Ishikawa (cell line): ENCODE data around the gene DPM3.

Experiments used
- CEBPB ChIP-seq: IDR thresholded peaks from 2 replicates; pipeline ENCODE4 v1.6.1; 2012
- CREB1 ChIP-seq: IDR thresholded peaks from 2 replicates; pipeline ENCODE4 v1.6.1; 2012; ENCODE audit warnings: low read depth
- EGR1 ChIP-seq: IDR thresholded peaks from 2 replicates; pipeline ENCODE4 v1.6.1; 2012
- EP300 ChIP-seq: IDR thresholded peaks from 2 replicates; pipeline ENCODE4 v1.6.1; 2012; ENCODE audit warnings: borderline replicate concordance
- FOXM1 ChIP-seq: IDR thresholded peaks from 2 replicates; pipeline ENCODE4 v1.6.1; 2012; ENCODE audit warnings: low read depth, borderline replicate concordance
- NFIC ChIP-seq: IDR thresholded peaks from 2 replicates; pipeline ENCODE4 v1.6.1; 2012
- RAD21 ChIP-seq: IDR thresholded peaks from 2 replicates; pipeline ENCODE4 v1.6.1; 2012; ENCODE audit warnings: low read depth
- TAF1 ChIP-seq: IDR thresholded peaks from 2 replicates; pipeline ENCODE4 v1.6.1; 2012; ENCODE audit warnings: low read depth, mild to moderate bottlenecking
- TCF12 ChIP-seq: IDR thresholded peaks from 2 replicates; pipeline ENCODE4 v1.6.1; 2012; ENCODE audit warnings: low read depth
- TEAD4 ChIP-seq: IDR thresholded peaks from 2 replicates; pipeline ENCODE4 v1.6.1; 2012
- YY1 ChIP-seq: IDR thresholded peaks from 2 replicates; pipeline ENCODE4 v1.6.1; 2012; ENCODE audit warnings: low read depth
- ZBTB7A ChIP-seq: IDR thresholded peaks from 2 replicates; pipeline ENCODE4 v1.6.1; 2012; ENCODE audit warnings: low read depth
- TF ChIP-seq, protein P1 (sequence below): IDR thresholded peaks from 2 replicates; pipeline ENCODE4 v1.6.1; 2012; ENCODE audit warnings: low read depth, mild to moderate bottlenecking
- TF ChIP-seq, protein P2 (sequence below): IDR thresholded peaks from 2 replicates; pipeline ENCODE4 v1.6.1; 2012
- TF ChIP-seq, protein P3 (sequence below): IDR thresholded peaks from 2 replicates; pipeline ENCODE4 v1.6.1; 2012

Gene DPM3

DNA sequence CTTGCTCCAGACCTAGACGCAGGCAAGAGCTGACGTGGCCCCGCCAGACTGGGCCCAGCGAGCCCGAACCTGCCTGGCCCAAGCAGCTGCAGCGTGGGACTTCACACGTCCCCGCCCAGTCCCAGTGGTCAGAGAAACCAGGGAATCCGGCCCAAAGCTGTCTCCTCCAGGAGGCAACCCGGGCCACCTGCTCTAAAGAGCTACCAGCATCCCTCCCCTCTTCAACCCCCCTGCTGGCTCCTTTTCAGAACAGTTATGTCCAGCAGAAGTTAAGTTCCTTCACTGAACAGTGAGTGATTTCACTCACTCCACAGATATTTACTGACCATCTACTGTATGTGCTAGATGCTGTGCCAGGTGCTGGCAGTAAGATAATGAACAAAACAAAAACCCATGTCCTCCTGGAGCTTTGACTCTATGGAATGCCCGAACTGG is 14.8 kb downstream of the DPM3 start:
- TF ChIP-seq, protein P1, sequence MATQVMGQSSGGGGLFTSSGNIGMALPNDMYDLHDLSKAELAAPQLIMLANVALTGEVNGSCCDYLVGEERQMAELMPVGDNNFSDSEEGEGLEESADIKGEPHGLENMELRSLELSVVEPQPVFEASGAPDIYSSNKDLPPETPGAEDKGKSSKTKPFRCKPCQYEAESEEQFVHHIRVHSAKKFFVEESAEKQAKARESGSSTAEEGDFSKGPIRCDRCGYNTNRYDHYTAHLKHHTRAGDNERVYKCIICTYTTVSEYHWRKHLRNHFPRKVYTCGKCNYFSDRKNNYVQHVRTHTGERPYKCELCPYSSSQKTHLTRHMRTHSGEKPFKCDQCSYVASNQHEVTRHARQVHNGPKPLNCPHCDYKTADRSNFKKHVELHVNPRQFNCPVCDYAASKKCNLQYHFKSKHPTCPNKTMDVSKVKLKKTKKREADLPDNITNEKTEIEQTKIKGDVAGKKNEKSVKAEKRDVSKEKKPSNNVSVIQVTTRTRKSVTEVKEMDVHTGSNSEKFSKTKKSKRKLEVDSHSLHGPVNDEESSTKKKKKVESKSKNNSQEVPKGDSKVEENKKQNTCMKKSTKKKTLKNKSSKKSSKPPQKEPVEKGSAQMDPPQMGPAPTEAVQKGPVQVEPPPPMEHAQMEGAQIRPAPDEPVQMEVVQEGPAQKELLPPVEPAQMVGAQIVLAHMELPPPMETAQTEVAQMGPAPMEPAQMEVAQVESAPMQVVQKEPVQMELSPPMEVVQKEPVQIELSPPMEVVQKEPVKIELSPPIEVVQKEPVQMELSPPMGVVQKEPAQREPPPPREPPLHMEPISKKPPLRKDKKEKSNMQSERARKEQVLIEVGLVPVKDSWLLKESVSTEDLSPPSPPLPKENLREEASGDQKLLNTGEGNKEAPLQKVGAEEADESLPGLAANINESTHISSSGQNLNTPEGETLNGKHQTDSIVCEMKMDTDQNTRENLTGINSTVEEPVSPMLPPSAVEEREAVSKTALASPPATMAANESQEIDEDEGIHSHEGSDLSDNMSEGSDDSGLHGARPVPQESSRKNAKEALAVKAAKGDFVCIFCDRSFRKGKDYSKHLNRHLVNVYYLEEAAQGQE, result no peak
- TF ChIP-seq FOXM1 (no peak), CEBPB (no peak), EGR1 (no peak), CREB1 (no peak), ZBTB7A (no peak), YY1 (no peak), TCF12 (no peak), NFIC (no peak), TAF1 (no peak), EP300 (no peak), TEAD4 (no peak), RAD21 (no peak)
- TF ChIP-seq, protein P2, sequence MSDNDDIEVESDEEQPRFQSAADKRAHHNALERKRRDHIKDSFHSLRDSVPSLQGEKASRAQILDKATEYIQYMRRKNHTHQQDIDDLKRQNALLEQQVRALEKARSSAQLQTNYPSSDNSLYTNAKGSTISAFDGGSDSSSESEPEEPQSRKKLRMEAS, result no peak
- TF ChIP-seq, protein P3, sequence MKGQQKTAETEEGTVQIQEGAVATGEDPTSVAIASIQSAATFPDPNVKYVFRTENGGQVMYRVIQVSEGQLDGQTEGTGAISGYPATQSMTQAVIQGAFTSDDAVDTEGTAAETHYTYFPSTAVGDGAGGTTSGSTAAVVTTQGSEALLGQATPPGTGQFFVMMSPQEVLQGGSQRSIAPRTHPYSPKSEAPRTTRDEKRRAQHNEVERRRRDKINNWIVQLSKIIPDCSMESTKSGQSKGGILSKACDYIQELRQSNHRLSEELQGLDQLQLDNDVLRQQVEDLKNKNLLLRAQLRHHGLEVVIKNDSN, result no peak

DNA sequence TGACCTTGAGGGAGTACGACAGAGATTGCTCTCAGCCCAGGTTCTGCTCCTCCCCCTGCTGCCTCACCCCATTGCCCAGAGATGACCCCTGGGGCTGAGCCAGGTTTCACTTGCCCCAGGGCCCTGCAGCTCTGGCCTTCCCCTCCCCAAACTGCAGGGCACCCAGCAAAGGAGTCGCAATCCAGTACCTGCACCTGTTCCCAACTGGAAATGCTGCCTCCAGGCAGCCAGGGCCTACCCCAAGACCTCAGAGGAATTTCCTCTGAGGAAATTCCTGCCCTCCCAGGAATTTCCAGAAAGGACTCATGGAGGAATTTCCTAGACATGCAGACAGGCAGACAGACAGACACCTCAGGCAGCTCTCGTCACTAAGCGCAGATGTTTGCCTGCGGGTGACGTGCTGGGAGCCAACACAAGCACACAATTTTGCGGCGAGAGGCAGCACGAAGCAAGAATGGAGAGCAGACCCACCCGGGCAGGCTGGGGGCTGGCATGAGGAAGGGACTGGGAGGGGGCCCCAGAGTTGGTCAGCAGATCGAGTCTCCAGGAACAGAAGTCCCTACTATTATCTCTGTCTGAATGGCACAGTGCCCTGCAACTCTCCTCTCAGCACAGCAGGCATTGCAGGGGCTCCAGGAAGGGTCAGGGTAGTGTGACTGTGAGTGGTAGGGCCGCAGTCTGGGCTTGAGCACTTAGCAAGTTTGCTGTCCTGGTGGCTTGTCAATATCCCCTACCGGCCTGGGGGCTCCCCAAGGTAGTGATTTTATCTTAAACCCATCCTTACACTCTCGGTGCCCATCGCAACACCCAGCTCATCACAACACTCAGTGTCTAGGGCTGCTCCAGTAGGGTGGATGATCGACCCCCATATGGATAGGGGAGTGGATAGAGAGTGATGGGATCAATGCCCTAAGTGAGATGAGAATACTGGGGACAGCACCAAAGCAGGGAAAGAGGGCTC is 15.5 kb downstream of the DPM3 start:
- TF ChIP-seq TEAD4 (no peak), EP300 (no peak), RAD21 (no peak), YY1 (no peak), TCF12 (no peak), TAF1 (no peak)
- TF ChIP-seq, protein P3, result no peak
- TF ChIP-seq, protein P2, result no peak

DNA sequence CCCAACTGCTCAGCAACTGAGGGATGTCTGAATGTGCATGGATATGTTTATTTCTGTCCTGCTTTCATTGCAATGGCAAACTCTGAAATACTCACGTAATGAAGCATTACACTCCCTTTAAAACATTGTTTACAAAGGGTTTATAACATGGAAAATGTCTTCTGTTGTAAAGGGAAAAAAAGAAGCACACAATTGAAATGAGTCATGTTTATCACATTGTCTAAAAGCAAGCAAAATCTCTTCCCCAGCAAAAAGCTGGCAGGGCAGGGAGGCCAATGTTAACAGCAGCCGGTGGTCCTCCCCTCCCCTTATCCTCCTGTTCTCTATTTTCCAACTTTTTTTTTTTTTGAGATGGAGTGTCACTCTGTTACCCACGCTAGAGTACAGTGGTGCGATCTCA is 16.5 kb downstream of the DPM3 start:
- TF ChIP-seq TEAD4 (no peak), TAF1 (no peak), TCF12 (no peak), EP300 (no peak), FOXM1 (no peak), RAD21 (no peak), NFIC (no peak), EGR1 (no peak), YY1 (no peak), CEBPB (no peak), CREB1 (no peak), ZBTB7A (no peak)
- TF ChIP-seq, protein P1, result no peak
- TF ChIP-seq, protein P2, result no peak

DNA sequence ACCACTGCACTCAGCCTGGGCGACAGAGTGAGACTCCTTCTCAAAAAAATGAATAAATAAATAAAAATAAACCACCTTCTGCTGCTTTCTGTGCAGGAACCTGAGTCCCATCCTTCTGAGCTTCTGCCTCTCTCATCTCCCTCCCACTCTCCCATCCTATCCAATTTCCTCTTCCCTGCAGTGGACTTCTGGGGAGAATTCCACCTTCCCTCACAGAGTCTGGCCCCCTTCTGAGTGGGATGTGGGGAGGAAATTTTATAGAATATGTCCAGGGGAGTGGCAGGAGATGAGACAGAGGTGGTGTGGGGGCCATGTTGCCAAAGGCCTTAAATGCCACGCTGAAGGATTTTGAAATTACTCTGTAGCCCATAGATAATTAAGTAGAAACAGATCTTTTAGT is 18.0 kb downstream of the DPM3 start:
- TF ChIP-seq TEAD4 (no peak), FOXM1 (no peak), RAD21 (no peak), EP300 (no peak), TCF12 (no peak), ZBTB7A (no peak), CREB1 (no peak), TAF1 (no peak), CEBPB (no peak), EGR1 (no peak), YY1 (no peak), NFIC (no peak)
- TF ChIP-seq, protein P1, result no peak
- TF ChIP-seq, protein P2, result no peak
- TF ChIP-seq, protein P3, result no peak
